ENCODE results near the gene KCNIP2.

KCNIP2 gene

DNA sequence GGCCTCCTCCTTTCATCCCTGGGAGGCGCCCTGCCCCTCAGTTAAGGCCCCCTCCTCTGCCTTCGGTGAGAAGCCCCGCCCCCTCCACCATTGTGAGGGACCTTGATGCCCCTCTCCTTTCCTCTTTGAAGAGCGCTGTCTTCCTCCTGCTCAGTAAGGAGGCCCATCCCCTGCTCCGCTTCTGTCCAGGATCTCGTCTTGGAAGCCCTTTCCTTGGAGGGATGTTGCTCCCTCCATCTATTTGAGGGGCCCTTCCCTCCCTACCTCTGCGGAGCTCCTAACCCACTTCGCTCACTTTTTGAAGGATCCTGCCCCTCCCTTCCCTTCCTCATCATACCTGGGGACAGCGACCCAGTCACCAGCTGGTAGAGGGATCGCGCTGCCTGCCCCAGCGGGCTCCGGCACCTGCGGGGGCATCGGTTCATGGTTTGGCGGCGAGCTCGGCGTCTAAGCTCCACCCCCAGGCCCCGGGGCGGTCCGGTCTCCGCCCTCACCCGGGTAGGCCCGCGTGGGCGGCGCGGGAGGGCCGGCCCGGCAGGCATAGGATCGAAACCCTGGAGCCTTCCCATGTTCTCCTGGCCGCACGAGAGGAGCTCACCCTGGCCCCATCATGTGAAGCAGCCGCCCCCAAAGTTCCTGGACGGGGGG, 4.1 kb downstream of the KCNIP2 start:
- TF ChIP-seq CTCF (IDR thresholded peaks at IDR 0.05; ENCODE audit: insufficient read depth, low read length, poor library complexity, severe bottlenecking) = no peak
- H3K27me3 ChIP-seq (replicated peaks; ENCODE audit: control insufficient read depth, insufficient read depth, low read length) = no peaks in the 10 kb centered on the region
- H3K36me3 ChIP-seq (ENCODE audit: control insufficient read depth, insufficient read depth, low read length) = no peaks in the 10 kb centered on the region
- DNase-seq (ENCODE audit: extremely low read depth, insufficient read length) = peak; percentile 72
- peak overlapping the region; percentile 57 for H3K4me3 ChIP-seq (replicated peaks; ENCODE audit: low read depth, low read length)

- Histone ChIP-seq H3K4me3 (replicated peaks; ENCODE audit: low read depth, low read length) (no peak overlapping the region), H3K36me3 (ENCODE audit: control insufficient read depth, insufficient read depth, low read length) (no peaks in the 10 kb centered on the region), H3K27me3 (replicated peaks; ENCODE audit: control insufficient read depth, insufficient read depth, low read length) (no peaks in the 10 kb centered on the region)
- no peak for TF ChIP-seq CTCF (IDR thresholded peaks at IDR 0.05; ENCODE audit: insufficient read depth, low read length, poor library complexity, severe bottlenecking)
- DNase-seq (ENCODE audit: extremely low read depth, insufficient read length) = no peak
Measured at GRCh38 chr10:101839002-101839401, 4.6 kb downstream of the KCNIP2 start.

DNA sequence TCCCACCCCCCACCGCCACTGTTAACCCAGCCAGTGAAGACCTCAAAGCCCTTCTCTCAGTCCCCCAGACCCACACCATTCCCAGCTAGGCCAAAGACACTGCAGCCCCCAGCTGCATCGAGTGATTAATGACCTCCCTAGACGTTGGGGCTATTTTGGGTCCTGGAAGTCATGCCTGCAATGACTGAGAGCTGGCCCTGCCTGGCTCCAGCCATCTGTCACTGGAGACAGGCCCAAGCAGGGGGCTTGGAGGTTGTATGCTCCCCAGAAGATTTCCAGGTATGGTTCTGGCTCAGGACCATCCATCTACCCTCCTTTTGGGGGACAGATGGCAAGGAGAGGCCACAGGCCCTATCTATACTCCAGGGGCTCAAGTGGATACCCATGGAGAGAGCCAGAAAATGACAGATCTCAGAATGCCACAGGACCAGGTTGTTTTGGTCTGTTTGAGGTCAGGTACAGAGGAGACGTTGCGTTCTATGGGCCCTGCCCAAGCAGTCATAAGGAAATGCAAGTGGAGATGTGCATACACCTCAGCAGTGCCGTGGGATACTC, 5.1 kb downstream of the KCNIP2 start:
- no peak for TF ChIP-seq CTCF (IDR thresholded peaks at IDR 0.05; ENCODE audit: insufficient read depth, low read length, poor library complexity, severe bottlenecking)
- no peaks in the 10 kb centered on the region for H3K27me3 ChIP-seq (replicated peaks; ENCODE audit: control insufficient read depth, insufficient read depth, low read length)
- no peak for DNase-seq (ENCODE audit: extremely low read depth, insufficient read length)
- H3K36me3 ChIP-seq (ENCODE audit: control insufficient read depth, insufficient read depth, low read length) = no peaks in the 10 kb centered on the region
- H3K4me3 ChIP-seq (replicated peaks; ENCODE audit: low read depth, low read length) = no peak overlapping the region

DNA sequence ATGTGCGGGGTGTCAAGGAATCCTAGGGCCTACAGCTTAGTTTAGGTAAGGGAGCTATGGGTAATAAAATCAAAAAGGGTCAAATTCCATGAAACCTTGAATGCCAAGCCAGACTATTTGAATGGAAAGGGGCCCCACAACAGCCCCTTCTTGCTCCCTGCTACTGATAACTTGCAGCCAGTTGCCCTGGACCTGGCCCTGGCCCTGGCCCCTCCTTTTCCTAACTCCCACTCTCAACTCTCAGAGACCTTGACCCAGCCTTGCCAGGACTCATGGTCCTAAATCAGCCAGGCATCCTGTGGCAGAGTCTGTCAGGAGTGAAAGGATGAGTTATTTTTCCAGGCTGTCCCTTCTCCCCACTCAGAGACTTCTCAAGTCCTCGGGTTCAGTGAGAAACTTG, 5.9 kb downstream of the KCNIP2 start:
- Histone ChIP-seq H3K27me3 (replicated peaks; ENCODE audit: control insufficient read depth, insufficient read depth, low read length) (no peaks in the 10 kb centered on the region), H3K36me3 (ENCODE audit: control insufficient read depth, insufficient read depth, low read length) (no peaks in the 10 kb centered on the region), H3K4me3 (replicated peaks; ENCODE audit: low read depth, low read length) (no peak overlapping the region)
- no peak for DNase-seq (ENCODE audit: extremely low read depth, insufficient read length)
- TF ChIP-seq CTCF (IDR thresholded peaks at IDR 0.05; ENCODE audit: insufficient read depth, low read length, poor library complexity, severe bottlenecking) = no peak

GRCh38 chr10:101835362-101835761, 8.2 kb downstream of the KCNIP2 start:
- Histone ChIP-seq H3K36me3 (ENCODE audit: control insufficient read depth, insufficient read depth, low read length) (no peaks in the 10 kb centered on the region), H3K4me3 (replicated peaks; ENCODE audit: low read depth, low read length) (no peak overlapping the region), H3K27me3 (replicated peaks; ENCODE audit: control insufficient read depth, insufficient read depth, low read length) (no peaks in the 10 kb centered on the region)
- no peak for TF ChIP-seq CTCF (IDR thresholded peaks at IDR 0.05; ENCODE audit: insufficient read depth, low read length, poor library complexity, severe bottlenecking)
- DNase-seq (ENCODE audit: extremely low read depth, insufficient read length) = no peak
